ENCODE data around the gene GPR158. TPM values are rescaled to one million over a fixed set of nuclear protein-coding genes. Genes with fewer than 3 reads are reported as not detected.
"Not testable (repeated sequence)": the region's sequence is repeated elsewhere in the genome, so short reads cannot be mapped to it uniquely, and the experiment has no call there.

GPR158 gene
- polyA plus RNA-seq, 4 donors: 0.24 to 0.33 TPM; not detected in 2

GRCh38 chr10:25336330-25336729 lies 161.5 kb downstream of the GPR158 start:
- Histone ChIP-seq H3K4me1 (ENCODE audit: control insufficient read depth in 3 of 3, insufficient read depth in 2 of 3, low read depth in 1 of 3, low read length in 2 of 3) (no peaks in the 10 kb centered on the region), H3K36me3 (ENCODE audit: control insufficient read depth in 3 of 3, insufficient read depth in 2 of 3, low read depth in 1 of 3, low read length in 3 of 3) (no peaks in the 10 kb centered on the region), H3K27ac (ENCODE audit: low read depth in 1 of 3, low read length in 2 of 3) (no peak overlapping the region), H3K9me3 (ENCODE audit: control insufficient read depth in 2 of 2, insufficient read depth in 1 of 2, low read depth in 1 of 2, low read length in 1 of 2) (no peaks in the 10 kb centered on the region), H3K27me3 (ENCODE audit: control insufficient read depth in 3 of 3, insufficient read depth in 3 of 3, low read length in 3 of 3) (no peaks in the 10 kb centered on the region), H3K4me3 (ENCODE audit: low read depth in 1 of 3, low read length in 3 of 3) (no peak overlapping the region)
- FAIRE-seq (no peak), DNase-seq (no peak)

GRCh38 chr10:25338271-25338670 lies 163.5 kb downstream of the GPR158 start:
- no peaks in the 10 kb centered on the region for H3K27me3 ChIP-seq (ENCODE audit: control insufficient read depth in 3 of 3, insufficient read depth in 3 of 3, low read length in 3 of 3)
- no peak overlapping the region for H3K27ac ChIP-seq (ENCODE audit: low read depth in 1 of 3, low read length in 2 of 3)
- H3K9me3 ChIP-seq (ENCODE audit: control insufficient read depth in 2 of 2, insufficient read depth in 1 of 2, low read depth in 1 of 2, low read length in 1 of 2): no peaks in the 10 kb centered on the region
- no peaks in the 10 kb centered on the region for H3K36me3 ChIP-seq (ENCODE audit: control insufficient read depth in 3 of 3, insufficient read depth in 2 of 3, low read depth in 1 of 3, low read length in 3 of 3)
- WGBS, 3 donors: 91 to 95% (median 94%) methylated on average over 12 of the region's 12 CpGs
- FAIRE-seq (peak; percentile 98), DNase-seq (no peak)
- no peak overlapping the region for H3K4me3 ChIP-seq (ENCODE audit: low read depth in 1 of 3, low read length in 3 of 3)
- no peaks in the 10 kb centered on the region for H3K4me1 ChIP-seq (ENCODE audit: control insufficient read depth in 3 of 3, insufficient read depth in 2 of 3, low read depth in 1 of 3, low read length in 2 of 3)

GRCh38 chr10:25339966-25340365 lies 165.2 kb downstream of the GPR158 start:
- no peaks in the 10 kb centered on the region for H3K4me1 ChIP-seq (ENCODE audit: control insufficient read depth in 3 of 3, insufficient read depth in 2 of 3, low read depth in 1 of 3, low read length in 2 of 3)
- no peak overlapping the region for H3K27ac ChIP-seq (ENCODE audit: low read depth in 1 of 3, low read length in 2 of 3)
- FAIRE-seq (no peak), DNase-seq (no peak)
- no peak overlapping the region for H3K4me3 ChIP-seq (ENCODE audit: low read depth in 1 of 3, low read length in 3 of 3)
- H3K9me3 ChIP-seq (ENCODE audit: control insufficient read depth in 2 of 2, insufficient read depth in 1 of 2, low read depth in 1 of 2, low read length in 1 of 2): no peaks in the 10 kb centered on the region
- 46 to 61% (median 48%) methylated on average over 1 of the region's 1 CpG for WGBS, 3 donors
- H3K36me3 ChIP-seq (ENCODE audit: control insufficient read depth in 3 of 3, insufficient read depth in 2 of 3, low read depth in 1 of 3, low read length in 3 of 3): no peaks in the 10 kb centered on the region
- no peaks in the 10 kb centered on the region for H3K27me3 ChIP-seq (ENCODE audit: control insufficient read depth in 3 of 3, insufficient read depth in 3 of 3, low read length in 3 of 3)

GRCh38 chr10:25349520-25349919 lies 174.7 kb downstream of the GPR158 start:
- Histone ChIP-seq H3K9me3 (ENCODE audit: control insufficient read depth in 2 of 2, insufficient read depth in 1 of 2, low read depth in 1 of 2, low read length in 1 of 2) (no peaks in the 10 kb centered on the region), H3K27me3 (ENCODE audit: control insufficient read depth in 3 of 3, insufficient read depth in 3 of 3, low read length in 3 of 3) (no peaks in the 10 kb centered on the region), H3K4me3 (ENCODE audit: low read depth in 1 of 3, low read length in 3 of 3) (no peak overlapping the region), H3K36me3 (ENCODE audit: control insufficient read depth in 3 of 3, insufficient read depth in 2 of 3, low read depth in 1 of 3, low read length in 3 of 3) (no peaks in the 10 kb centered on the region), H3K27ac (ENCODE audit: low read depth in 1 of 3, low read length in 2 of 3) (no peak overlapping the region), H3K4me1 (ENCODE audit: control insufficient read depth in 3 of 3, insufficient read depth in 2 of 3, low read depth in 1 of 3, low read length in 2 of 3) (no peaks in the 10 kb centered on the region)
- no peak for DNase-seq
- no peak for FAIRE-seq
- 80 to 82% (median 81%) methylated on average over 3 of the region's 3 CpGs for WGBS, 3 donors

GRCh38 chr10:25356609-25357008 lies 181.8 kb downstream of the GPR158 start:
- FAIRE-seq (no peak), DNase-seq (no peak)
- Histone ChIP-seq H3K36me3 (ENCODE audit: control insufficient read depth in 3 of 3, insufficient read depth in 2 of 3, low read depth in 1 of 3, low read length in 3 of 3) (no peaks in the 10 kb centered on the region), H3K4me3 (ENCODE audit: low read depth in 1 of 3, low read length in 3 of 3) (no peak overlapping the region), H3K27ac (ENCODE audit: low read depth in 1 of 3, low read length in 2 of 3) (no peak overlapping the region), H3K27me3 (ENCODE audit: control insufficient read depth in 3 of 3, insufficient read depth in 3 of 3, low read length in 3 of 3) (no peaks in the 10 kb centered on the region), H3K4me1 (ENCODE audit: control insufficient read depth in 3 of 3, insufficient read depth in 2 of 3, low read depth in 1 of 3, low read length in 2 of 3) (no peaks in the 10 kb centered on the region), H3K9me3 (ENCODE audit: control insufficient read depth in 2 of 2, insufficient read depth in 1 of 2, low read depth in 1 of 2, low read length in 1 of 2) (peaks cover 2 to 18% of the 10 kb centered on the region in 2 donors)
- 93 to 97% (median 95%) methylated on average over 2 of the region's 2 CpGs for WGBS, 3 donors

GRCh38 chr10:25357269-25357668 lies 182.5 kb downstream of the GPR158 start:
- H3K4me1 ChIP-seq (ENCODE audit: control insufficient read depth in 3 of 3, insufficient read depth in 2 of 3, low read depth in 1 of 3, low read length in 2 of 3): no peaks in the 10 kb centered on the region
- DNase-seq: no peak
- 55 to 71% (median 64%) methylated on average over 3 of the region's 3 CpGs for WGBS, 3 donors
- H3K4me3 ChIP-seq (ENCODE audit: low read depth in 1 of 3, low read length in 3 of 3): no peak overlapping the region
- no peak for FAIRE-seq
- no peaks in the 10 kb centered on the region for H3K36me3 ChIP-seq (ENCODE audit: control insufficient read depth in 3 of 3, insufficient read depth in 2 of 3, low read depth in 1 of 3, low read length in 3 of 3)
- H3K27ac ChIP-seq (ENCODE audit: low read depth in 1 of 3, low read length in 2 of 3): no peak overlapping the region
- H3K9me3 ChIP-seq (ENCODE audit: control insufficient read depth in 2 of 2, insufficient read depth in 1 of 2, low read depth in 1 of 2, low read length in 1 of 2): peaks cover 2 to 18% of the 10 kb centered on the region in 2 donors
- H3K27me3 ChIP-seq (ENCODE audit: control insufficient read depth in 3 of 3, insufficient read depth in 3 of 3, low read length in 3 of 3): no peaks in the 10 kb centered on the region

GRCh38 chr10:25382029-25382810 lies 207.4 kb downstream of the GPR158 start:
- H3K36me3 ChIP-seq (ENCODE audit: control insufficient read depth in 3 of 3, insufficient read depth in 2 of 3, low read depth in 1 of 3, low read length in 3 of 3): no peaks in the 10 kb centered on the region
- WGBS, 3 donors: 41 to 59% (median 49%) methylated on average over 7 of the region's 7 CpGs
- H3K4me3 ChIP-seq (ENCODE audit: low read depth in 1 of 3, low read length in 3 of 3): no peak overlapping the region
- H3K27ac ChIP-seq (ENCODE audit: low read depth in 1 of 3, low read length in 2 of 3): no peak overlapping the region
- FAIRE-seq: no peak
- DNase-seq: no peak
- H3K9me3 ChIP-seq (ENCODE audit: control insufficient read depth in 2 of 2, insufficient read depth in 1 of 2, low read depth in 1 of 2, low read length in 1 of 2): no peaks in the 10 kb centered on the region
- H3K4me1 ChIP-seq (ENCODE audit: control insufficient read depth in 3 of 3, insufficient read depth in 2 of 3, low read depth in 1 of 3, low read length in 2 of 3): no peaks in the 10 kb centered on the region
- no peaks in the 10 kb centered on the region for H3K27me3 ChIP-seq (ENCODE audit: control insufficient read depth in 3 of 3, insufficient read depth in 3 of 3, low read length in 3 of 3)

- 67 to 77% (median 70%) methylated on average over 8 of the region's 8 CpGs for WGBS, 3 donors
- not testable (repeated sequence) for H3K27me3 ChIP-seq (ENCODE audit: control insufficient read depth in 3 of 3, insufficient read depth in 3 of 3, low read length in 3 of 3); DNase-seq; H3K4me3 ChIP-seq (ENCODE audit: low read depth in 1 of 3, low read length in 3 of 3); H3K27ac ChIP-seq (ENCODE audit: low read depth in 1 of 3, low read length in 2 of 3); FAIRE-seq; H3K9me3 ChIP-seq (ENCODE audit: control insufficient read depth in 2 of 2, insufficient read depth in 1 of 2, low read depth in 1 of 2, low read length in 1 of 2); H3K4me1 ChIP-seq (ENCODE audit: control insufficient read depth in 3 of 3, insufficient read depth in 2 of 3, low read depth in 1 of 3, low read length in 2 of 3); H3K36me3 ChIP-seq (ENCODE audit: control insufficient read depth in 3 of 3, insufficient read depth in 2 of 3, low read depth in 1 of 3, low read length in 3 of 3)
Measured at GRCh38 chr10:25382901-25383300, 208.1 kb downstream of the GPR158 start.

- no peaks in the 10 kb centered on the region for H3K4me1 ChIP-seq (ENCODE audit: control insufficient read depth in 3 of 3, insufficient read depth in 2 of 3, low read depth in 1 of 3, low read length in 2 of 3)
- no peaks in the 10 kb centered on the region for H3K27me3 ChIP-seq (ENCODE audit: control insufficient read depth in 3 of 3, insufficient read depth in 3 of 3, low read length in 3 of 3)
- DNase-seq (no peak), FAIRE-seq (no peak)
- no peak overlapping the region for H3K4me3 ChIP-seq (ENCODE audit: low read depth in 1 of 3, low read length in 3 of 3)
- peaks cover 0 to 8% of the 10 kb centered on the region in 2 donors for H3K9me3 ChIP-seq (ENCODE audit: control insufficient read depth in 2 of 2, insufficient read depth in 1 of 2, low read depth in 1 of 2, low read length in 1 of 2)
- H3K27ac ChIP-seq (ENCODE audit: low read depth in 1 of 3, low read length in 2 of 3): no peak overlapping the region
- no peaks in the 10 kb centered on the region for H3K36me3 ChIP-seq (ENCODE audit: control insufficient read depth in 3 of 3, insufficient read depth in 2 of 3, low read depth in 1 of 3, low read length in 3 of 3)
Measured at GRCh38 chr10:25383686-25384085, 208.9 kb downstream of the GPR158 start.
